Erythroblast (primary cell): ENCODE measurements around the gene MYO10.

Experiments used
- GATA1 ChIP-seq: IDR thresholded peaks from 2 replicates; pipeline ENCODE4 v1.6.1; 2011; ENCODE audit warnings: low read depth, mild to moderate bottlenecking, control low read depth, low read length, moderate library complexity
- POLR2A ChIP-seq: IDR thresholded peaks from 2 replicates; pipeline ENCODE4 v1.6.1; 2011; ENCODE audit warnings: mild to moderate bottlenecking, low read length

DNA sequence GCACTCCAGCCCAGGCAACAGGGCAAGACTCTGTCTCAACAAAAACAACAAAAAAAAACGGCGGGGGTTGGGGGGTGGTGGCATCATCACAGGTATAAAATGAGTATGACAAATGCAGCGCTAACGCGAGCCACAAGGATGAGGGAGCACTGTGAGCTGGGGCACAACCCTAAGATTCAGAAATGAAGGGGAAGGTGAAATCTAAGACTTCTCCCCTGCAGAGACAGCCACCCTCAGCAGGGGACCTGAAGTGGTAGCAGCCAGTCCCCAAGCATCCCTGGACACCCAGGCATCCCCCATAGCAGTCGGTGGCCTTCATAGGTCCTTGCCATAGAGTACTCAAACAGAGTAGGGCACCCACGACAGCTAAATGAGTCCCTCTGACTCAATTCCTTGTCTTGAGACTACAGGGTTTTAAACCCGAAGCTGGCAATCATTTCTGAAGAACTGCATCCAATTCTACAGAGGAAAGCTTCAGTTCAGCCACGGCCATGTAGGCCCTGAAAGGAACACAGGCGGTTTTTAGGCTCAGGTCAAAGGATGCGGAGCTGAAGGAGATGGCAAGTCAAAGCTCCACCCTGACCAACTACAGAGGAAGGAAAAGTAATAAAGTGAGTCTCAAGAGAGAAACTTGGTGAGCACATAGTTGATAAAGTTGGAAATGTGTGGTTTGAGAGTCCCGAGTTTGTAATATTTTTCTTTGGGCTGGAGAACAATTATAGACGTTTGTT, 50.3 kb downstream of the MYO10 start:
- TF ChIP-seq POLR2A (no peak), GATA1 (no peak)
